ENCODE measurements around the gene IMP3. TPM values are rescaled to one million over a fixed set of nuclear protein-coding genes. Genes with fewer than 3 reads are reported as not detected.

IMP3 gene
- total RNA-seq, 1 donor from 2014 or later = 159 TPM

GRCh38 chr15:75631935-75632334, 8.1 kb downstream of the IMP3 start:
- Histone ChIP-seq H3K36me3 (peaks cover 0 to 2% of the 10 kb centered on the region in 2 donors), H3K27me3 (no peaks in the 10 kb centered on the region), H3K27ac (no peak overlapping the region), H3K4me3 (no peak overlapping the region), H3K9me3 (no peaks in the 10 kb centered on the region), H3K4me1 (peaks cover 0 to 6% of the 10 kb centered on the region in 2 donors)
- DNase-seq (ENCODE audit: low spot score in 2 of 2) = no peak
- no peak for TF ChIP-seq CTCF (IDR thresholded peaks at IDR 0.05)
- intact Hi-C loops (cut with DNase I) = no loop called here

GRCh38 chr15:75625542-75626347, 14.3 kb downstream of the IMP3 start, which contains the start of gene SNUPN:
Gene SNUPN, minus strand, starts transcription at chr15:75625725. Its CDS starts 4,674 bp downstream, at chr15:75621051.
- no peak for TF ChIP-seq CTCF (IDR thresholded peaks at IDR 0.05)
- no peaks in the 10 kb centered on the region for H3K9me3 ChIP-seq
- peak; percentile 77 to 96 for DNase-seq (ENCODE audit: low spot score in 2 of 2)
- H3K4me3 ChIP-seq = peak within 1 kb of the TSS; percentile 90 to 96
- intact Hi-C loops (cut with DNase I) = loop anchor here (1.0 to 5.0 kb wide), 4 partner anchors 13 to 258 kb away; partner anchors contain the start of genes MAN2C1, SIN3A and SNX33
- peaks cover 0 to 10% of the 10 kb centered on the region in 2 donors for H3K4me1 ChIP-seq
- no peaks in the 10 kb centered on the region for H3K36me3 ChIP-seq
- H3K27ac ChIP-seq = peak within 1 kb of the TSS; percentile 93 to 97
- no peaks in the 10 kb centered on the region for H3K27me3 ChIP-seq

GRCh38 chr15:75622505-75622904, 17.5 kb downstream of the IMP3 start:
- DNase-seq (ENCODE audit: low spot score in 2 of 2) = no peak
- Histone ChIP-seq H3K27me3 (no peaks in the 10 kb centered on the region), H3K27ac (peak overlapping the region in 1 of 2 donors; percentile 69), H3K4me3 (no peak overlapping the region), H3K4me1 (peaks cover 8 to 16% of the 10 kb centered on the region in 2 donors), H3K36me3 (peaks cover 7 to 18% of the 10 kb centered on the region in 2 donors), H3K9me3 (no peaks in the 10 kb centered on the region)
- intact Hi-C loops (cut with DNase I) = loop anchor here (5.0 kb wide), 2 partner anchors 45 to 115 kb away; partner anchors contain the start of gene PTPN9
- TF ChIP-seq CTCF (IDR thresholded peaks at IDR 0.05) = no peak

- H3K4me1 ChIP-seq = peaks cover 8 to 10% of the 10 kb centered on the region in 2 donors
- TF ChIP-seq CTCF (IDR thresholded peaks at IDR 0.05) = peak; percentile 48 to 53 (median 52)
- peaks cover 22 to 34% of the 10 kb centered on the region in 2 donors for H3K36me3 ChIP-seq
- peak overlapping the region; percentile 13 to 58 for H3K4me3 ChIP-seq
- H3K27me3 ChIP-seq = no peaks in the 10 kb centered on the region
- intact Hi-C loops (cut with DNase I) = loop anchor here (5.0 kb wide), 2 partner anchors 44 to 114 kb away; partner anchors contain the start of gene PTPN9
- no peaks in the 10 kb centered on the region for H3K9me3 ChIP-seq
- H3K27ac ChIP-seq = peak overlapping the region; percentile 76 to 78
- DNase-seq (ENCODE audit: low spot score in 2 of 2) = peak; percentile 65 to 94
These were observed 19.1 kb downstream of the IMP3 start for GRCh38 chr15:75620841-75621391.

- peak overlapping the region; percentile 13 to 58 for H3K4me3 ChIP-seq
- peaks cover 24 to 39% of the 10 kb centered on the region in 2 donors for H3K36me3 ChIP-seq
- no peaks in the 10 kb centered on the region for H3K27me3 ChIP-seq
- H3K9me3 ChIP-seq = no peaks in the 10 kb centered on the region
- intact Hi-C loops (cut with DNase I) = loop anchor here (5.0 kb wide), 2 partner anchors 43 to 113 kb away; partner anchors contain the start of gene PTPN9
- no peak for TF ChIP-seq CTCF (IDR thresholded peaks at IDR 0.05)
- no peak for DNase-seq (ENCODE audit: low spot score in 2 of 2)
- peaks cover 8 to 10% of the 10 kb centered on the region in 2 donors for H3K4me1 ChIP-seq
- H3K27ac ChIP-seq = peak overlapping the region; percentile 76 to 78
These were observed 19.8 kb downstream of the IMP3 start for GRCh38 chr15:75620058-75620820.

All from ascending aorta (tissue), 2 donors.